Measurements from ENCODE around the gene GSTK1.

GSTK1 gene

GRCh38 chr7:143240291-143241168, 22.7 kb upstream of the GSTK1 start:
- Histone ChIP-seq H3K27me3 (ENCODE audit: control insufficient read depth, insufficient read depth, low read length) (peaks cover 16% of the 10 kb centered on the region), H3K9me3 (ENCODE audit: control insufficient read depth, insufficient read depth, low read length) (no peaks in the 10 kb centered on the region), H3K4me1 (ENCODE audit: control insufficient read depth, insufficient read depth, low read length) (peaks cover 2% of the 10 kb centered on the region), H3K36me3 (ENCODE audit: control insufficient read depth, insufficient read depth, low read length) (no peaks in the 10 kb centered on the region), H3K4me3 (ENCODE audit: low read depth, low read length) (no peak overlapping the region), H3K9ac (ENCODE audit: low read depth, low read length) (no peak overlapping the region)

- no peaks in the 10 kb centered on the region for H3K36me3 ChIP-seq (ENCODE audit: control insufficient read depth, insufficient read depth, low read length)
- H3K4me1 ChIP-seq (ENCODE audit: control insufficient read depth, insufficient read depth, low read length): peaks cover 2% of the 10 kb centered on the region
- no peak overlapping the region for H3K9ac ChIP-seq (ENCODE audit: low read depth, low read length)
- peaks cover 18% of the 10 kb centered on the region for H3K27me3 ChIP-seq (ENCODE audit: control insufficient read depth, insufficient read depth, low read length)
- H3K9me3 ChIP-seq (ENCODE audit: control insufficient read depth, insufficient read depth, low read length): no peaks in the 10 kb centered on the region
- no peak overlapping the region for H3K4me3 ChIP-seq (ENCODE audit: low read depth, low read length)
Measured at GRCh38 chr7:143242306-143242705, 20.9 kb upstream of the GSTK1 start.

GRCh38 chr7:143243111-143243510, 20.1 kb upstream of the GSTK1 start:
- no peaks in the 10 kb centered on the region for H3K36me3 ChIP-seq (ENCODE audit: control insufficient read depth, insufficient read depth, low read length)
- no peak overlapping the region for H3K4me3 ChIP-seq (ENCODE audit: low read depth, low read length)
- H3K27me3 ChIP-seq (ENCODE audit: control insufficient read depth, insufficient read depth, low read length): peaks cover 18% of the 10 kb centered on the region
- H3K4me1 ChIP-seq (ENCODE audit: control insufficient read depth, insufficient read depth, low read length): peaks cover 2% of the 10 kb centered on the region
- no peak overlapping the region for H3K9ac ChIP-seq (ENCODE audit: low read depth, low read length)
- H3K9me3 ChIP-seq (ENCODE audit: control insufficient read depth, insufficient read depth, low read length): no peaks in the 10 kb centered on the region

GRCh38 chr7:143243614-143244013, 19.6 kb upstream of the GSTK1 start:
- Histone ChIP-seq H3K9ac (ENCODE audit: low read depth, low read length) (no peak overlapping the region), H3K36me3 (ENCODE audit: control insufficient read depth, insufficient read depth, low read length) (no peaks in the 10 kb centered on the region), H3K4me1 (ENCODE audit: control insufficient read depth, insufficient read depth, low read length) (peaks cover 2% of the 10 kb centered on the region), H3K4me3 (ENCODE audit: low read depth, low read length) (no peak overlapping the region), H3K27me3 (ENCODE audit: control insufficient read depth, insufficient read depth, low read length) (peaks cover 18% of the 10 kb centered on the region), H3K9me3 (ENCODE audit: control insufficient read depth, insufficient read depth, low read length) (no peaks in the 10 kb centered on the region)

GRCh38 chr7:143244321-143244720, 18.9 kb upstream of the GSTK1 start:
- peaks cover 2% of the 10 kb centered on the region for H3K4me1 ChIP-seq (ENCODE audit: control insufficient read depth, insufficient read depth, low read length)
- H3K36me3 ChIP-seq (ENCODE audit: control insufficient read depth, insufficient read depth, low read length): no peaks in the 10 kb centered on the region
- H3K4me3 ChIP-seq (ENCODE audit: low read depth, low read length): no peak overlapping the region
- no peak overlapping the region for H3K9ac ChIP-seq (ENCODE audit: low read depth, low read length)
- peaks cover 18% of the 10 kb centered on the region for H3K27me3 ChIP-seq (ENCODE audit: control insufficient read depth, insufficient read depth, low read length)
- no peaks in the 10 kb centered on the region for H3K9me3 ChIP-seq (ENCODE audit: control insufficient read depth, insufficient read depth, low read length)

GRCh38 chr7:143245123-143245522, 18.1 kb upstream of the GSTK1 start:
- Histone ChIP-seq H3K4me3 (ENCODE audit: low read depth, low read length) (no peak overlapping the region), H3K36me3 (ENCODE audit: control insufficient read depth, insufficient read depth, low read length) (no peaks in the 10 kb centered on the region), H3K4me1 (ENCODE audit: control insufficient read depth, insufficient read depth, low read length) (peaks cover 2% of the 10 kb centered on the region), H3K27me3 (ENCODE audit: control insufficient read depth, insufficient read depth, low read length) (peaks cover 18% of the 10 kb centered on the region), H3K9me3 (ENCODE audit: control insufficient read depth, insufficient read depth, low read length) (no peaks in the 10 kb centered on the region), H3K9ac (ENCODE audit: low read depth, low read length) (no peak overlapping the region)

- Histone ChIP-seq H3K9me3 (ENCODE audit: control insufficient read depth, insufficient read depth, low read length) (no peaks in the 10 kb centered on the region), H3K4me3 (ENCODE audit: low read depth, low read length) (no peak overlapping the region), H3K4me1 (ENCODE audit: control insufficient read depth, insufficient read depth, low read length) (no peaks in the 10 kb centered on the region), H3K27me3 (ENCODE audit: control insufficient read depth, insufficient read depth, low read length) (peaks cover 3% of the 10 kb centered on the region), H3K9ac (ENCODE audit: low read depth, low read length) (no peak overlapping the region), H3K36me3 (ENCODE audit: control insufficient read depth, insufficient read depth, low read length) (no peaks in the 10 kb centered on the region)
Measured at GRCh38 chr7:143247372-143247771, 15.9 kb upstream of the GSTK1 start.

- Histone ChIP-seq H3K36me3 (ENCODE audit: control insufficient read depth, insufficient read depth, low read length) (no peaks in the 10 kb centered on the region), H3K27me3 (ENCODE audit: control insufficient read depth, insufficient read depth, low read length) (peaks cover 3% of the 10 kb centered on the region), H3K4me3 (ENCODE audit: low read depth, low read length) (no peak overlapping the region), H3K9me3 (ENCODE audit: control insufficient read depth, insufficient read depth, low read length) (no peaks in the 10 kb centered on the region), H3K4me1 (ENCODE audit: control insufficient read depth, insufficient read depth, low read length) (no peaks in the 10 kb centered on the region), H3K9ac (ENCODE audit: low read depth, low read length) (no peak overlapping the region)
Measured at GRCh38 chr7:143248761-143249354, 14.4 kb upstream of the GSTK1 start.

- H3K27me3 ChIP-seq (ENCODE audit: control insufficient read depth, insufficient read depth, low read length): peaks cover 3% of the 10 kb centered on the region
- H3K36me3 ChIP-seq (ENCODE audit: control insufficient read depth, insufficient read depth, low read length): no peaks in the 10 kb centered on the region
- no peaks in the 10 kb centered on the region for H3K4me1 ChIP-seq (ENCODE audit: control insufficient read depth, insufficient read depth, low read length)
- H3K9me3 ChIP-seq (ENCODE audit: control insufficient read depth, insufficient read depth, low read length): no peaks in the 10 kb centered on the region
- no peak overlapping the region for H3K9ac ChIP-seq (ENCODE audit: low read depth, low read length)
- no peak overlapping the region for H3K4me3 ChIP-seq (ENCODE audit: low read depth, low read length)
Measured at GRCh38 chr7:143250199-143250598, 13.0 kb upstream of the GSTK1 start.

GRCh38 chr7:143250822-143251221, 12.4 kb upstream of the GSTK1 start:
- no peaks in the 10 kb centered on the region for H3K36me3 ChIP-seq (ENCODE audit: control insufficient read depth, insufficient read depth, low read length)

GRCh38 chr7:143252006-143252405, 11.2 kb upstream of the GSTK1 start:
- H3K9me3 ChIP-seq (ENCODE audit: control insufficient read depth, insufficient read depth, low read length): no peaks in the 10 kb centered on the region
- no peak overlapping the region for H3K4me3 ChIP-seq (ENCODE audit: low read depth, low read length)
- no peak overlapping the region for H3K9ac ChIP-seq (ENCODE audit: low read depth, low read length)
- no peaks in the 10 kb centered on the region for H3K27me3 ChIP-seq (ENCODE audit: control insufficient read depth, insufficient read depth, low read length)
- no peaks in the 10 kb centered on the region for H3K36me3 ChIP-seq (ENCODE audit: control insufficient read depth, insufficient read depth, low read length)
- H3K4me1 ChIP-seq (ENCODE audit: control insufficient read depth, insufficient read depth, low read length): no peaks in the 10 kb centered on the region

More at GRCh38 chr7:143250822-143251221, 12.4 kb upstream of the GSTK1 start:
- Histone ChIP-seq H3K4me1 (ENCODE audit: control insufficient read depth, insufficient read depth, low read length) (no peaks in the 10 kb centered on the region), H3K27me3 (ENCODE audit: control insufficient read depth, insufficient read depth, low read length) (peaks cover 3% of the 10 kb centered on the region), H3K4me3 (ENCODE audit: low read depth, low read length) (no peak overlapping the region), H3K9me3 (ENCODE audit: control insufficient read depth, insufficient read depth, low read length) (no peaks in the 10 kb centered on the region), H3K9ac (ENCODE audit: low read depth, low read length) (no peak overlapping the region)

GRCh38 chr7:143255564-143255963, 7.7 kb upstream of the GSTK1 start:
- Histone ChIP-seq H3K36me3 (ENCODE audit: control insufficient read depth, insufficient read depth, low read length) (no peaks in the 10 kb centered on the region), H3K9ac (ENCODE audit: low read depth, low read length) (no peak overlapping the region), H3K27me3 (ENCODE audit: control insufficient read depth, insufficient read depth, low read length) (no peaks in the 10 kb centered on the region), H3K4me1 (ENCODE audit: control insufficient read depth, insufficient read depth, low read length) (no peaks in the 10 kb centered on the region), H3K9me3 (ENCODE audit: control insufficient read depth, insufficient read depth, low read length) (no peaks in the 10 kb centered on the region), H3K4me3 (ENCODE audit: low read depth, low read length) (no peak overlapping the region)
